Vein endothelial cell (primary cell): ENCODE data around the gene PTPN11. TPM values are rescaled to one million over a fixed set of nuclear protein-coding genes. Genes with fewer than 3 reads are reported as not detected.

Experiments
- total RNA-seq: library from RNA; depleted of rRNA; stranded (reverse); fragments of >200 nt; gene quantifications from 2 replicates; pipeline ENCODE4 v1.2.3, GENCODE V29; 2012

PTPN11 gene
- 82.6 and 113 TPM in 2 replicates for total RNA-seq

GRCh38 chr12:112418608-112419296, at the start of gene PTPN11:
PTPN11 (plus strand) TSS chr12:112418947; CDS start chr12:112419112, 165 bp downstream.

GRCh38 chr12:112381883-112382796, 36.6 kb upstream of the PTPN11 start, which contains the start of gene HECTD4:
HECTD4 (minus strand) TSS chr12:112382431; CDS start chr12:112382128, 303 bp downstream.

GRCh38 chr12:112409064-112409905, 9.5 kb upstream of the PTPN11 start, which contains the start of gene RPL6:
RPL6 (minus strand) TSS chr12:112409605; CDS start chr12:112408656, 949 bp downstream.

Other genes with a start within 250 kb of the PTPN11 start
- 27.7 and 27.8 TPM in 2 replicates for gene HECTD4, start 36.5 kb upstream of the PTPN11 start, total RNA-seq
- 1,019 and 1,432 TPM in 2 replicates for gene RPL6, start 9.3 kb upstream of the PTPN11 start, total RNA-seq